Vagina (tissue), 2 donors: Measurements from ENCODE around the gene CLIP4. TPM values are rescaled to one million over a fixed set of nuclear protein-coding genes. Genes with fewer than 3 reads are reported as not detected.

Source experiments
- DNase-seq, 2 donors: peaks; one replicate each; pipeline ENCODE4 v3.0.0-alpha.2; 2017; ENCODE audit errors: extremely low spot score in 2 of 2
- H3K27ac ChIP-seq: fragments of 200-600 bp; sonication (generic); one replicate; pipeline ENCODE4 v1.5.1; 2019
- H3K27me3 ChIP-seq: fragments of 200-600 bp; sonication (generic); one replicate; pipeline ENCODE4 v1.5.1; 2019
- H3K36me3 ChIP-seq, 2 donors: fragments of 200-600 bp; sonication (generic); one replicate each; pipeline ENCODE4 v1.5.1; 2017 to 2019
- H3K4me1 ChIP-seq: fragments of 200-600 bp; sonication (generic); one replicate; pipeline ENCODE4 v1.5.1; 2019
- H3K4me3 ChIP-seq, 2 donors: fragments of 200-600 bp; sonication (generic); 1 replicate in 1 of 2; 2 replicates in 1 of 2; pipeline ENCODE4 v1.5.1; 2016 to 2019
- H3K9me3 ChIP-seq: fragments of 200-600 bp; sonication (generic); one replicate; pipeline ENCODE4 v1.5.1; 2019
- POLR2A ChIP-seq, 2 donors: fragments of 450-650 bp; IDR thresholded peaks; one replicate each; pipeline ENCODE4 v1.6.1; 2017; ENCODE audit warnings: antibody characterized with exemption in 2 of 2, mild to moderate bottlenecking in 2 of 2, moderate library complexity in 2 of 2
- POLR2AphosphoS5 ChIP-seq, 2 donors: sonication (generic); formaldehyde crosslinking; IDR thresholded peaks; one replicate each; pipeline ENCODE4 v1.9.0; 2017; ENCODE audit warnings: antibody characterized with exemption in 2 of 2, mild to moderate bottlenecking in 2 of 2, low read depth in 1 of 2; ENCODE audit not compliant: insufficient read depth in 1 of 2
- intact Hi-C: fragments of 100-400 bp; cut with DNase I; formaldehyde crosslinking; loops from one replicate; pipeline ENCODE4 v1.15.1; 2023
- total RNA-seq: library from RNA; depleted of rRNA; stranded (reverse); fragments of >200 nt; gene quantifications from one replicate; pipeline ENCODE4 v1.2.3, GENCODE V29; 2016
- TF ChIP-seq, protein P1 (sequence below), 3 experiments: fragments of 450-650 bp in 2 of 3; fragments of 200-600 bp in 1 of 3; sonication (generic) in 1 of 3; IDR thresholded peaks; one replicate each; pipeline ENCODE4 v1.5.1; 2017 to 2019; ENCODE audit warnings: antibody characterized with exemption in 3 of 3, mild to moderate bottlenecking in 2 of 3, moderate library complexity in 2 of 3

CLIP4 gene
- 63.1 TPM for total RNA-seq

DNA sequence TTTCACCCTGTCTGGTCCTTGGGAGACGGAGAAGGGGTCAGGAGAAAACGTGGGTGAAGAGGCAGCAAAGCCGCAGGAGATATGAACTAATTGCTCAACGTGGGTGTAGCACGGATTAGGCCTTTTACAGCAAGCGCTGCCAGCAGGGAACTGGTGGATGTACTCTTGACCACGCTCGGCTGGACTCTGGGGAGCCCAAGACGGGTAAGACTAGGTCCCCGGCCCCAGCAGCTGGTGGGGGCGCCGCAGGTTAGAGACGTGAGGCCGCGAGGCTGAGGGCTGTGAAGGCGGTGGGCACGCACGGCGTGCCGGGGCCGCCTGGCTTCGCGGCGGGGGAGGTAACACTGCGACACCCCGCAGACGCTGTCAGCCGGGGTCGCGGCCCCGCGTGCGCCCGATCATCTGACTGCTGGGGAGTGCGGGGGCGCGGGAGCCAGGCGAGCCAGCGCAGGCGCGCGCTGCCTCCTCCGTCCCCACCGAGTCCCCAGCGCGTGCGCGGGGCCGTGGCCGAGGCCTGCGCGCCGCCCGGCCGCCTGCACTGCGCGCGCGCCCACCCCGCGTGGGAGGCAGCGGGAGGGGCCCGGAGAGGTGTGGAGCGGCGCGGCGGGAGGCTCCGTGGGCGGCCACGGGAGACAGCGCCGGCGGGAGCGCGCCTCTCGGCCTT is at the start of gene CLIP4:
TSS of gene CLIP4 (plus strand) at position 470 of the 664 bp plus-strand sequence. CDS start 5,974 bp downstream, outside the sequence.
- no peaks in the 10 kb centered on the region for H3K9me3 ChIP-seq
- peaks cover 48% of the 10 kb centered on the region for H3K4me1 ChIP-seq
- H3K27me3 ChIP-seq, result no peaks in the 10 kb centered on the region
- no peaks in the 10 kb centered on the region for H3K36me3 ChIP-seq
- DNase-seq, result peak in 1 of 2 donors; percentile 89
- peak within 1 kb of the TSS; percentile 84 for H3K4me3 ChIP-seq
- intact Hi-C loops, result no loop called here
- peak within 1 kb of the TSS; percentile 97 for H3K27ac ChIP-seq
- TF ChIP-seq POLR2AphosphoS5 (IDR thresholded peaks at IDR 0.05; ENCODE audit: insufficient read depth in 1 of 2, low read depth in 1 of 2) (peak in 1 of 2 donors; percentile 32), POLR2A (IDR thresholded peaks at IDR 0.05) (peak in 1 of 2 donors; percentile 42)
- TF ChIP-seq, protein P1, sequence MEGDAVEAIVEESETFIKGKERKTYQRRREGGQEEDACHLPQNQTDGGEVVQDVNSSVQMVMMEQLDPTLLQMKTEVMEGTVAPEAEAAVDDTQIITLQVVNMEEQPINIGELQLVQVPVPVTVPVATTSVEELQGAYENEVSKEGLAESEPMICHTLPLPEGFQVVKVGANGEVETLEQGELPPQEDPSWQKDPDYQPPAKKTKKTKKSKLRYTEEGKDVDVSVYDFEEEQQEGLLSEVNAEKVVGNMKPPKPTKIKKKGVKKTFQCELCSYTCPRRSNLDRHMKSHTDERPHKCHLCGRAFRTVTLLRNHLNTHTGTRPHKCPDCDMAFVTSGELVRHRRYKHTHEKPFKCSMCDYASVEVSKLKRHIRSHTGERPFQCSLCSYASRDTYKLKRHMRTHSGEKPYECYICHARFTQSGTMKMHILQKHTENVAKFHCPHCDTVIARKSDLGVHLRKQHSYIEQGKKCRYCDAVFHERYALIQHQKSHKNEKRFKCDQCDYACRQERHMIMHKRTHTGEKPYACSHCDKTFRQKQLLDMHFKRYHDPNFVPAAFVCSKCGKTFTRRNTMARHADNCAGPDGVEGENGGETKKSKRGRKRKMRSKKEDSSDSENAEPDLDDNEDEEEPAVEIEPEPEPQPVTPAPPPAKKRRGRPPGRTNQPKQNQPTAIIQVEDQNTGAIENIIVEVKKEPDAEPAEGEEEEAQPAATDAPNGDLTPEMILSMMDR (IDR thresholded peaks at IDR 0.05), result no peak

DNA sequence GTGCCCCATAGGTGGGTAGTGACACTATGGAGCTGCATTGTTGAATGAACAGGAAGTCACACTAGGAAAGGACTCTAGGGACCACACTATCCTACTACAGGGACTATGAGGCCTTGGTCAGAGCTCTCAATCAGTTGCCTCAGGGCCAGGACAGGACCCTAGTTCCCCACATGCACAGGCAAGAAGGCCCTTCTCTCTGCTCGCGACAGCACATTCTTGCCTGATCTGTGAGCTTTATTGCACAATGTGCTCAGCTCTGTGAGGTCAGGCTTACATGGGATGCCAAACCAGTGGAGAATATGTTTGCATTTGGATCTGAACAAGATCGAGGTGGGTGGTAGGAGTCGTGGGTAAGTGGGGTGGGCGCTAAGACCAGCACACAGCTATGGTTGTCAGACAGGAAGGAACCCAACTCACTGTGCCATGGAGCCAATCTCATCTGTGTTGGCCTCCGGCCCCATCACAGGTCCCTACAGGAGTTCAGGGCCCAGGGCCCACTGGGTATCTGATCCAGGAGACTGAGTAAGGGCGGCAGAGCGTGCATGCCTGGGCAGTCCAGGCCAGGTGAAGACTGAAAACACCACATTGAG is 48.8 kb upstream of the CLIP4 start:
- peak overlapping the region; percentile 69 for H3K27ac ChIP-seq
- H3K4me1 ChIP-seq, result peaks cover 58% of the 10 kb centered on the region
- intact Hi-C loops, result no loop called here
- H3K9me3 ChIP-seq, result no peaks in the 10 kb centered on the region
- TF ChIP-seq, protein P1 (IDR thresholded peaks at IDR 0.05), result no peak
- no peak for TF ChIP-seq POLR2A (IDR thresholded peaks at IDR 0.05)
- TF ChIP-seq POLR2AphosphoS5 (IDR thresholded peaks at IDR 0.05; ENCODE audit: insufficient read depth in 1 of 2, low read depth in 1 of 2), result no peak
- peak; percentile 86 to 95 for DNase-seq
- H3K27me3 ChIP-seq, result no peaks in the 10 kb centered on the region
- H3K36me3 ChIP-seq, result no peaks in the 10 kb centered on the region
- no peak overlapping the region for H3K4me3 ChIP-seq

DNA sequence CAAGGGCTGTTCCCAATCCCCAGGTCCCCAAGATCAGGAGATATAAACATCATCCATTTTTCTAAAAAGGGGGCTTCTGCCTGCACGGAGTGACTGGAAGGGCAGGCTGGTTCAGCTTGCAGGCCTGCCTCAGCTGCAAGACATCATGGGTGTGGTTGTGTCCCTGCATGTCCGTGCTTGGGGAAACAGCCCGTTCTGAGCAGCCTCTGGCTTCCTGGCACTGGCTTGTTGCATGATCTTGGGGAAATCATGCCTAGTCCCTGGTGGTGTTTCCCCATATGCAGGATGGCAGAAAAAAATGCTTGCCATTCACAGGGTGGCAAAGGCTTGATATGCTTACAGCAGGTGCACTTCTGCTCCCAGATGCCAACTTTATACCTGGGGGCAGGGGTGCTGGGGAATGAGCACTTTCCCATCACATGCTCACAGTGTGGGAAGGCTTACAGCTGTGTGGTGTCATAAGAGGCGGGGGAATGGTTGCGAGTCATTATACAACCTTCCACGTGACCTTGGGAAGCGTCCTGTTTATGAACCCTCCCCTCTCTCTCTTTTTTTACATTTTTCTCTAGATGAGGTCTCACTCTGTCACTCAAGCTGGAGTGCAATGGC is 48.1 kb upstream of the CLIP4 start:
- H3K27me3 ChIP-seq, result no peaks in the 10 kb centered on the region
- no peaks in the 10 kb centered on the region for H3K36me3 ChIP-seq
- H3K4me1 ChIP-seq, result peaks cover 58% of the 10 kb centered on the region
- DNase-seq, result peak; percentile 87 to 95
- H3K9me3 ChIP-seq, result no peaks in the 10 kb centered on the region
- no peak overlapping the region for H3K27ac ChIP-seq
- no peak for TF ChIP-seq POLR2A (IDR thresholded peaks at IDR 0.05)
- TF ChIP-seq, protein P1 (IDR thresholded peaks at IDR 0.05), result no peak
- no peak for TF ChIP-seq POLR2AphosphoS5 (IDR thresholded peaks at IDR 0.05; ENCODE audit: insufficient read depth in 1 of 2, low read depth in 1 of 2)
- no peak overlapping the region for H3K4me3 ChIP-seq
- intact Hi-C loops, result no loop called here

GRCh38 chr2:29068513-29068912 is 46.7 kb upstream of the CLIP4 start:
- Histone ChIP-seq H3K9me3 (no peaks in the 10 kb centered on the region), H3K27me3 (no peaks in the 10 kb centered on the region), H3K36me3 (no peaks in the 10 kb centered on the region), H3K4me1 (peaks cover 46% of the 10 kb centered on the region), H3K27ac (no peak overlapping the region), H3K4me3 (no peak overlapping the region)
- intact Hi-C loops, result no loop called here
- DNase-seq, result peak; percentile 40 to 62
- TF ChIP-seq, protein P1 (IDR thresholded peaks at IDR 0.05), result no peak
- no peak for TF ChIP-seq POLR2AphosphoS5 (IDR thresholded peaks at IDR 0.05; ENCODE audit: insufficient read depth in 1 of 2, low read depth in 1 of 2)
- TF ChIP-seq POLR2A (IDR thresholded peaks at IDR 0.05), result no peak
